GM15510 (cell line): Measurements from ENCODE around the gene ARID2.

Experiments used
- POLR2A ChIP-seq: IDR thresholded peaks from 3 replicates; pipeline ENCODE4 v1.6.1; 2011; ENCODE audit warnings: borderline replicate concordance; ENCODE audit not compliant: insufficient read length; ENCODE audit errors: extremely low read depth

The ARID2 gene

GRCh38 chr12:45728630-45729232 is 775 bp upstream of the ARID2 start:
- peak; percentile 74 for TF ChIP-seq POLR2A

- no peak for TF ChIP-seq POLR2A
These were observed 510 bp downstream of the ARID2 start for GRCh38 chr12:45730084-45730347.

- peak; percentile 32 for TF ChIP-seq POLR2A
These were observed 1.1 kb downstream of the ARID2 start for GRCh38 chr12:45730348-45731189.

- no peak for TF ChIP-seq POLR2A
These were observed 1.8 kb downstream of the ARID2 start for GRCh38 chr12:45731190-45731775.

GRCh38 chr12:45732250-45732649 is 2.7 kb downstream of the ARID2 start:
- TF ChIP-seq POLR2A: no peak

GRCh38 chr12:45732936-45733335 is 3.4 kb downstream of the ARID2 start:
- no peak for TF ChIP-seq POLR2A

- no peak for TF ChIP-seq POLR2A
These were observed 8.1 kb downstream of the ARID2 start for GRCh38 chr12:45737638-45738037.

GRCh38 chr12:45742590-45742989 is 13.1 kb downstream of the ARID2 start:
- no peak for TF ChIP-seq POLR2A

- TF ChIP-seq POLR2A: no peak
These were observed 13.7 kb downstream of the ARID2 start for GRCh38 chr12:45743247-45743646.

GRCh38 chr12:45745861-45746277 is 16.4 kb downstream of the ARID2 start:
- no peak for TF ChIP-seq POLR2A

GRCh38 chr12:45756666-45757065 is 27.2 kb downstream of the ARID2 start:
- no peak for TF ChIP-seq POLR2A

- no peak for TF ChIP-seq POLR2A
These were observed 27.7 kb downstream of the ARID2 start for GRCh38 chr12:45757172-45757571.

GRCh38 chr12:45760333-45760732 is 30.8 kb downstream of the ARID2 start:
- no peak for TF ChIP-seq POLR2A

GRCh38 chr12:45762185-45763110 is 32.9 kb downstream of the ARID2 start:
- no peak for TF ChIP-seq POLR2A

GRCh38 chr12:45763381-45763780 is 33.9 kb downstream of the ARID2 start:
- no peak for TF ChIP-seq POLR2A

GRCh38 chr12:45768194-45768593 is 38.7 kb downstream of the ARID2 start:
- TF ChIP-seq POLR2A: no peak

GRCh38 chr12:45773747-45774146 is 44.2 kb downstream of the ARID2 start:
- TF ChIP-seq POLR2A: no peak
